Vagina (tissue), 2 donors: ENCODE data around the gene MCTP2.

Source experiments
- CTCF ChIP-seq, 3 experiments: fragments of 450-650 bp in 2 of 3; fragments of 200-600 bp in 1 of 3; sonication (generic) in 1 of 3; IDR thresholded peaks; one replicate each; pipeline ENCODE4 v1.5.1; 2017 to 2019; ENCODE audit warnings: antibody characterized with exemption in 3 of 3, mild to moderate bottlenecking in 2 of 3, moderate library complexity in 2 of 3
- POLR2A ChIP-seq, 2 donors: fragments of 450-650 bp; IDR thresholded peaks; one replicate each; pipeline ENCODE4 v1.6.1; 2017; ENCODE audit warnings: antibody characterized with exemption in 2 of 2, mild to moderate bottlenecking in 2 of 2, moderate library complexity in 2 of 2
- POLR2AphosphoS5 ChIP-seq, 2 donors: sonication (generic); formaldehyde crosslinking; IDR thresholded peaks; one replicate each; pipeline ENCODE4 v1.9.0; 2017; ENCODE audit warnings: antibody characterized with exemption in 2 of 2, mild to moderate bottlenecking in 2 of 2, low read depth in 1 of 2; ENCODE audit not compliant: insufficient read depth in 1 of 2

DNA sequence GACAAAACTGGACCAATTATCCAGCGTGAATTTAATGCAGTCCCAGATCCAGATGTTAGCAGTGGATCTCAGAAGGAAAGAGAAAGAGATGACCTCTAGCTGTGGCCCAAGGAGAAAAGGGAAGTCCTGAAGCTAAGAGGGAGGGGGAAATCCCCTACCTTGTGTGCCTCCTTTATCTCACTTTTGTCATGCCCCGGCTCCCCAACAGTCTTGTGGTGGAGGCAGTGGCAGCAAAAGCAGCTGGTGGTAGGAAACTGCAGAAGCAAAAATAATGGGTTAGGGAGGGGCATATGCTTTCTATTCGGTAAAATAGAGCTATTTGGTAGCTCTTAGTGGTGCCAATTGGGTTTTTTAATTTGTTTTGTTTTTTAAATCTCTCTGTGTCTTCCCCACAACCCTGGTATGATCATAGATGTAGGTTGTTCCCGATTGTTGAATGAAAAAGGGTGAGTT, 56.5 kb downstream of the MCTP2 start:
- TF ChIP-seq CTCF (IDR thresholded peaks at IDR 0.05): no peak
- TF ChIP-seq POLR2AphosphoS5 (IDR thresholded peaks at IDR 0.05; ENCODE audit: insufficient read depth in 1 of 2, low read depth in 1 of 2): no peak
- no peak for TF ChIP-seq POLR2A (IDR thresholded peaks at IDR 0.05)
